NB4 (cell line): ENCODE measurements around the gene NDUFB11.

Experiments
- DNase-seq: peaks from one replicate; pipeline ENCODE4 v3.0.0; 2010; ENCODE audit warnings: low read depth
- H3K4me3 ChIP-seq: one replicate; pipeline ENCODE4 v1.5.1; 2011; ENCODE audit warnings: mild to moderate bottlenecking, low read depth, low read length, moderate library complexity
- MYC ChIP-seq: IDR thresholded peaks from 2 replicates; pipeline ENCODE4 v1.6.1; 2011; ENCODE audit warnings: low read depth, low read length
- POLR2A ChIP-seq: IDR thresholded peaks from 2 replicates; pipeline ENCODE4 v1.6.1; 2011; ENCODE audit warnings: mild to moderate bottlenecking; ENCODE audit not compliant: insufficient read length; ENCODE audit errors: extremely low read depth
- TF ChIP-seq, protein P1 (sequence below): IDR thresholded peaks from 2 replicates; pipeline ENCODE4 v1.6.1; 2011; ENCODE audit warnings: low read depth, low read length
- TF ChIP-seq, protein P2 (sequence below): IDR thresholded peaks from one replicate; pipeline ENCODE4 v1.5.1; 2012; ENCODE audit warnings: low read depth, low read length

The NDUFB11 gene

DNA sequence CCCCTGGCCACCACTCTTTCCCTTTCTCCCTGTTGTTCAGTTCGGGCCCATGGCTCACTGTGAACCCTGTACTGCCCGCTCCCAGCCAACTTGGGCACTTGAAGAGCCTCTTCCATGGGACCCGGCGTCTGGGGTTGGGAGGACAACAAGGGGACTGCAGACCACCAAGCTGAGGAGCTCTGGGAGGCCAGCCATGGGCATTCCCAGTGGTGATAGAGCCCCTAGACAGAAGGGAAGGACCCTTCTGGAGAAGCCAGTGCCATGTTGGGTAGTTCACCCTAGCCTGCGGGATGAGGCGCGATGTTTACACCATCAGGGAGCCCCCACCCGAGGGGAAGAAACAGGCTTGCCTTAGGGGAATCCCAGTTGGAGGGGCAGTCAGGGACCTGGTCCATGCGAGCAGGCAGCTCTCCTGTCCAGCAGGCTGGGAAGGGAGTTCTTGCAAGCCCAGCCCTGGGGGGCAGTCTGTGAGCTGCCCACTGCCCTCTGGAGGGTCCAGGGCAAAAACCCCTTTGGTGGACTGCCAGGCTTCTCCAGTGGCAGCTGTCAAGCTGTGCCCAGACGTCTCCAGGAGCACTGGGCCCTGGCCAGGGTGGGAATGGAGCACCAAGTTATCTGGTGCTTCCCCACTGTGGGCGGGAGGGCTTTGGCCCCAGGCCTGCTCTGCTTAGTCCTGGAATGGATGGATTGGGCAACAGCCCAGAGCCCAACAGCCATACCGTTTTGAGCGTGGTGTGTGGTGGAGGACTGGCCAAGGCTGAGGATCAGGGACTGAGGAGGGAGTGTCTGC, 25.4 kb upstream of the NDUFB11 start:
- TF ChIP-seq POLR2A (no peak), MYC (no peak)
- TF ChIP-seq, protein P1, sequence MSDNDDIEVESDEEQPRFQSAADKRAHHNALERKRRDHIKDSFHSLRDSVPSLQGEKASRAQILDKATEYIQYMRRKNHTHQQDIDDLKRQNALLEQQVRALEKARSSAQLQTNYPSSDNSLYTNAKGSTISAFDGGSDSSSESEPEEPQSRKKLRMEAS, result no peak
- TF ChIP-seq, protein P2, sequence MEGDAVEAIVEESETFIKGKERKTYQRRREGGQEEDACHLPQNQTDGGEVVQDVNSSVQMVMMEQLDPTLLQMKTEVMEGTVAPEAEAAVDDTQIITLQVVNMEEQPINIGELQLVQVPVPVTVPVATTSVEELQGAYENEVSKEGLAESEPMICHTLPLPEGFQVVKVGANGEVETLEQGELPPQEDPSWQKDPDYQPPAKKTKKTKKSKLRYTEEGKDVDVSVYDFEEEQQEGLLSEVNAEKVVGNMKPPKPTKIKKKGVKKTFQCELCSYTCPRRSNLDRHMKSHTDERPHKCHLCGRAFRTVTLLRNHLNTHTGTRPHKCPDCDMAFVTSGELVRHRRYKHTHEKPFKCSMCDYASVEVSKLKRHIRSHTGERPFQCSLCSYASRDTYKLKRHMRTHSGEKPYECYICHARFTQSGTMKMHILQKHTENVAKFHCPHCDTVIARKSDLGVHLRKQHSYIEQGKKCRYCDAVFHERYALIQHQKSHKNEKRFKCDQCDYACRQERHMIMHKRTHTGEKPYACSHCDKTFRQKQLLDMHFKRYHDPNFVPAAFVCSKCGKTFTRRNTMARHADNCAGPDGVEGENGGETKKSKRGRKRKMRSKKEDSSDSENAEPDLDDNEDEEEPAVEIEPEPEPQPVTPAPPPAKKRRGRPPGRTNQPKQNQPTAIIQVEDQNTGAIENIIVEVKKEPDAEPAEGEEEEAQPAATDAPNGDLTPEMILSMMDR, result no peak
- DNase-seq, result no peak

GRCh38 chrX:47169273-47169672, 24.8 kb upstream of the NDUFB11 start:
- DNase-seq, result no peak
- TF ChIP-seq, protein P2, result no peak
- TF ChIP-seq, protein P1, result no peak
- TF ChIP-seq MYC, result no peak
- no peak for TF ChIP-seq POLR2A

More for the DNA sequence above, 25.4 kb upstream of the NDUFB11 start:
- H3K4me3 ChIP-seq, result no peak overlapping the region

DNA sequence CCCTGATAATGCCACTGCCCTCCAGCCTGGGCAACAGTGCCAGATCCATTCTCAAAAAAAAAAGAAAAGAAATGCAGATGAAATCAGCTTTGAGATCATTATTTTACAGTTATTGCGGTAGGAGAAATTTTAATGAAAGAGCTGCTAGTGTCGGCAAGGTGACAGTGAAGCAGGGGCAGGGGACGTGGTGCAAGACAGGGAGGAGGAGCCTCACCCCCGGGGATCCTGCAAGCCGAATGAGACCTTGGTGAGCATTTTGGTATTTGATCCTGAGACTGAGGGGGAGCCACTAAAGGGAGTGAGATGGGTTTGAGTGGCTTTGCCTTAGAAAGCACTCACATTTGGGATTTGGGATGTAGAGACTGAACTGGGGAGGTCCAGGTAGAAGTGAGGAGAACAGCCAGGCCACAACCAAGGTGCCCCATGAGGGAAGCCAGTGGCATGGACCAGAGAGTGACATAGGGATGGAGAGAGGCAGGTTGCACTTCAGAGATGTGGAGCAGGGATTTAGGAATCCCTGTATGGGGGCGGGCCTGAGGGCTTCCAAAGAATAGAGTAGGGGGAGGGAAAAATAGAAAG, 24.1 kb upstream of the NDUFB11 start:
- H3K4me3 ChIP-seq, result no peak overlapping the region
- TF ChIP-seq, protein P2, result no peak
- TF ChIP-seq, protein P1, result no peak
- TF ChIP-seq MYC, result no peak
- no peak for DNase-seq

More at GRCh38 chrX:47169273-47169672, 24.8 kb upstream of the NDUFB11 start:
- H3K4me3 ChIP-seq, result no peak overlapping the region

DNA sequence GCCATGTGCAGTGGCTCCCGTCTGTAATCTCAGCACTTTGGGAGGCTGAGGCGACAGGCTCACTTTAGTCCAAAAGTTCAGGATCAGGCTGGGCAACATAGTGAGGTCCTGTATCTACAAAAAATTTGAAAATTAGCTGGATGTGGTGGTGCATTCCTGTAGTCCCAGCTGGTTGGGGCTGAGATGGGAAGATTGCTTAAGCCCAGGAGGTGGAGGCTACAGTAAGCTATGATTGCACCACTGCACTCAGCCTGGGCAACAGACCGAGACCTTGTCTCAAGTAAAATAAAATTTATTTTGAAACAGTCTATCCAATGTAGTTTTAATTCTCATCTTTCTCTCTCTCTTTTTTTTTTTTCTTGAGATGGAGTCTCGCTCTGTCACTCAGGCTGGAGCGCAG, 21.6 kb upstream of the NDUFB11 start:
- no peak for DNase-seq
- no peak overlapping the region for H3K4me3 ChIP-seq
- TF ChIP-seq MYC, result no peak

GRCh38 chrX:47164420-47164819, 19.9 kb upstream of the NDUFB11 start:
- no peak overlapping the region for H3K4me3 ChIP-seq
- TF ChIP-seq, protein P1, result no peak
- TF ChIP-seq, protein P2, result no peak
- no peak for TF ChIP-seq POLR2A
- TF ChIP-seq MYC, result no peak
- no peak for DNase-seq

DNA sequence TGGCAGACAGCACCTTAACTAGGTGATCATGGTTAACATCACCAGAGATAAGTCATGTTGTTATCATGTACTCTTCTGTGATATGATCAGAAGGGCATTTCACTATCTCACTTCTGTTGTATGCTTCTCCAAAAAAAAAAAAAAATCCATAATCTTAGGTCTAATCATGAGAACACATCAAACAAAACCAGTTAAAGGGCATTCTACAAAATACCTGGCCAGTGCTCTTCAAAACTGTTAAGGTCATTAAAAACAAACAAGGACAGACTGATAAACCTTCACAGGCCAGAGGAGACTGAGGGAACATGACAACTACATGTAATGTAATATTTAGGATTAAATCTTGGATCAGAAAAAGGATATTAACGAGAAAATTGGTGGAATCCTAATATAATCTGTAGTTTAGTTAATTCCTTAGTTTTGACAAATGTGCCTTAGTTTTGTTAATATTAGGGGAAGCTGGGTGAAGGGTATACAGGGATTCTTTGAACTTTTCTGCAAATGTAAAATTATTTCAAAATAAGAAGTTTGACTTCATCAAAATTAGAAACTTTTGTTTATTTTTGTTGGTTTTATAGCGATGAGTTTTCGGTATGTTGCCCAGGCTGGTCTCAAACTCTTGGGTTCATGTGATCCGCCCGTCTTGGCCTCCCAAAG, 18.6 kb upstream of the NDUFB11 start:
- TF ChIP-seq MYC, result no peak
- TF ChIP-seq, protein P1, result no peak
- TF ChIP-seq, protein P2, result no peak
- no peak for DNase-seq
- no peak overlapping the region for H3K4me3 ChIP-seq
